ENCODE data around the gene RHOC. TPM values are rescaled to one million over a fixed set of nuclear protein-coding genes. Genes with fewer than 3 reads are reported as not detected.
A peak's percentile ranks its signal among the peaks of the same experiment; 100 is the strongest.

Gene RHOC
- total RNA-seq, 1 donor from 2014 or later, result 69.5 TPM

DNA sequence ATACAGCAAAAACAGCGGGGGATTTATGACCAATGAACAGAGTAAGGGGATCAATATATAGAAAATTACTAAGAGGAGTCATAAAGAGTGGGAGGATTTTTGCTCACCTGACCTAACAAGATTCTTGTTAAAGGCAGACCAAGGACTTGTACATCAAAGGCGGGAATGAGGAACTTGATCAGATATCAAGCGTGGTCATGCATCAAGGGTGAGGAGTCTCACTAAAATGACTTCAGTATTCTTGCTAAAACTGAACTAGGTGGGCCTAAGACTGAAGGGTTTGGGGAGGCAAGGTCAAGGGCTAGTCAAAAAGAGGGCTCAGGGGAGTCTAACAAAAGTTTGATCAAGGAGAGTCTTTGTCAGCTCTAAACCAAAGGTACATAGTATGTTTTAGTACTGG, 30.4 kb downstream of the RHOC start:
- no peak for ATAC-seq

DNA sequence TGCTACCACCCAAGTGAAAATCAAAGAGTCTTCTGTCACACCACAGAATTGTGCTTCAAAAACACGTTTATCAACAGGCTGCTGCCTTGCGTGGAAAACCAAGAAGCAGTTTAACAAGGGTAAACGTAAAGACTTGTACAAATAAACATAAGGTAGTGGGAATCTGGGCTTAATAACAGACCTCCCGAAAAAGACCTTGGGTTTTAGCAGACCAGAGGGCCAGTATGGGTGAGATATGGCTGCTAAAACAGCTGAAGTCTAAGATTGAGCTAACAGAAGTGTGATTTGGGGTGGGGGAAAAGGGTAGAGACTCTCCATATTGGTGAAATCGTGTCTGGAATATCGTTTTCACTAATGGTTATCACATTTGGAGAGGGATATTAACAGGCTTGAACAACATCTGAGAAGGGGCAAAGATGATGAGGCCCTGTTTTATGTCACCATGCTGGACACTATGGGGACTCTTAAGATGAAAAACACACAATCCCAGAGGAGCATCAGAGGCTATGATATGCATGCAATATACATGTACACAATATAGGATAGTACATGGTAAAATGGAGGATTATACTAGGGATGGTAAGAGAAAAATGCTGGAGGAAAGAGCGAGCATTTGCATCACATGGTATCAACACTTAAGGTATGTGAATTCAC, 31.1 kb downstream of the RHOC start:
- ATAC-seq, result no peak

DNA sequence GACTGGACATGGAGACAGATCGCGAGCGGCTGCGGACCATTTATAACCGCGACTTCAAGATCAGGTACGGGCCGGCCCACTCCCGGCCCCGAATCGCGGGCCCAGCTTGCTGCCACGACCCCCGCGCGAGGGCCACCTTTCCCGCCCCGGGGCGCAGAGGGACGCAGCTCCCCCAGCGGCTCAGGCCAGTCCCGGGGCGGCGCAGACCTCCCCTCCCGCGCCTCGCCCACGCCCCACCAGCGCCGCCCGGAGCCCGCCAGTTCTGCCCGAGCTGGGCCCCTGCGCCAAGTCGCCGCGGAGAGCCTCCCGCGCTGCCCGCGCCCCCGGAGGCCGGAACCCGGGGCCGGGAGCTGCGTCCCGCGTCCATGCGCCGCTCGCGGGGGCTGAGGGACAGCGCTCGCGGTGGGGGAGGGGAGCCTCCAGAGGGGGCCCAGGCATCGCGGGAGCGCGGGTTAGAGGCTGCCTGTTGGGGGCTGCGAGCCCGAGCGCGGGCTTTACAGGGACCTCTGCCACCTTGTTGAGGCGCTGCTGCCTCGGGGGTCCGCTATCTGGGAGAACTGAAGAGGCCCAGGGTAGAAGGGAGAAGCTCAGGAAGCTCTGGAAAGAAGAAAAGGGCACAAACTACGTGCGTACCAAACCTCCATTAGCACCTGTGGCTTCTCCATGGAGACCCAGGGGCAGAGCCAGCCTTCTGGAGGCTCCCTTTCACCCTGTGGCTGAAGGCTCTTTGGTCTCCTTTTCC, 31.8 kb downstream of the RHOC start:
- ATAC-seq, result peak; percentile 59

DNA sequence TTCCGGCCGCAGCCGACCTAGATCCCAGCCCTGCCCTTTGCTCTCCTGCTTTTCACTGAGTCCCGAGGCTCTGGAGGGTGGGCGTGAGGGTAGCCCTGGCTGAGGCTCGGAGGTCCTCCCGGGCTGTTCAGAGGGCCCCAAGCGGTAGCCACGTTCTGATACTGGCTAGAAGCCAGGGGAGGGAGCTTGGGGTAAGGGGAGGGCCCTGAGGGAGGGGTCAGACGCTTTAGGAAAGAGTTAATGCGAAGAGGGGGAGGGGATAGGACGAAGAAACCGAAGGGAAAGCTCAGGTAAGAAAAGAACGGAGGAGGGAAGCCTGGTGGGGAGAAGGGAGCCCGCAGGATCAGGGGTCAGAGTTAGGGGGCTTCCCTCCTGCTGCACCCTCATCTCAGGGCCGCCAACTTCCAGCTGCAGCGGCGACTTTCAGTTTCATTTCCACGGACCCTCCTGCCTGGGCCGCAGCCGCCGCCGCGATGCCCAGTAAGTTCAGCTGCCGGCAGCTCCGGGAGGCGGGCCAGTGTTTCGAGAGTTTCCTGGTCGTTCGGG, 32.4 kb downstream of the RHOC start, which contains the start of gene MOV10:
Gene MOV10, plus strand, starts transcription at position 220 of the 546 bp plus-strand sequence. Its CDS starts 254 bp downstream, at position 474.
- peak; percentile 68 for ATAC-seq

DNA sequence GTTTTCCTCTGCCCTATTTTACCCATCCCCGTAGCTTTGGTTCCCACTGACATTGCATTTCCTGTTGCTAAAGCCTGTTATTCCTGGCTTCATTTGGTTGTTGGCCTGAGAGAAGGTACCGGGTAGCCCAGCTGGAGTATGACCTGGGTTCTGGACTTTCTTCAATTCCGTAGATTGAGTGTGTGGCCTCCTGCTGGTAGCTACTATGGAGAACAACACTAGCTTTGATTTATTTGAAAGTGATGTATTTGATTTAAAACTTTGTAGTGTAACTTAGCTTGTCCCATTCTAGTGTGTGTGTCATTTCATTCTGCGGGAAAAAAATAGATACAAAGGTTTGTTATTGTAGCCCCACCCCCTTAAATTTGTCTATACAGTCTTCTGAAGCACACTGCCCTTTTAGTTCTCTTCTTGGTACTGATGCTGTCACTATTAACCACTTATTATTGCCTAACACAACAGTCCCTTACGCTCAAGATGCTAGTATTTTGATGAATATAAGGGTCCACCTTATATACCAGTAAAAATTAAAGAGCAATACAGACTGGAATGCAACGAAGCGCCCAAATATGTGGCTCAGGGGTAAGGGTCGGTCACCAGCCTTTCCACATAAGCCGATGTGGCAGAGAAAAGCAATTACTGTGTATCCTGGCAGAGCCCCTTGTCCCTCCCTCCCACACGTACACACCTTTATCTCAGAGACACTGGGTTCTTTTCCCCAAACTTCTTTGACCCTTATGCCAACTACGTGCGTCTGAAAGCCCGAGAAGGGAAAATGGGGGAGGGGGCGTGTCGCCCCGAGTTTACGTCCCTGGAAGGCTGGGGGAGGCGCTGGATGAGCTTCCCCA, 33.1 kb downstream of the RHOC start:
- ATAC-seq, result peak; percentile 36

DNA sequence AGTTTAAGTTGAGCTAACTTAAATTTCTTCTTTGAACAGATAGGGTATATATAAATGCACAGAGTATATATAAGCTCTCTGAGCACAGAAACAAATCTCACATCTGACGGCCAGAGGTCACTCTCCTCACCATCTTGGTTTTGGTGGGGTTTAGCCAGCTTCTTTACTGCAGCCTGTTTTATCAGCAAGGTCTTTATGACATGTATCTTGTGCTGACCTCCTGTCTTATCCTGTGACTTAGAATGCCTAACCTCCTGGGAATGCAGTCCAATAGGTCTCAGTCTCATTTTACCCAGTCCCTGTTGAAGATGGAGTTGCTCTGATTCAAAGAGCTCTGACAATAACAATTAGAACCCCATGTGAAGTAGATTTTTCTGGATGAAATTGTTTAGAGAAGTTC, 34.1 kb downstream of the RHOC start:
- ATAC-seq, result no peak

DNA sequence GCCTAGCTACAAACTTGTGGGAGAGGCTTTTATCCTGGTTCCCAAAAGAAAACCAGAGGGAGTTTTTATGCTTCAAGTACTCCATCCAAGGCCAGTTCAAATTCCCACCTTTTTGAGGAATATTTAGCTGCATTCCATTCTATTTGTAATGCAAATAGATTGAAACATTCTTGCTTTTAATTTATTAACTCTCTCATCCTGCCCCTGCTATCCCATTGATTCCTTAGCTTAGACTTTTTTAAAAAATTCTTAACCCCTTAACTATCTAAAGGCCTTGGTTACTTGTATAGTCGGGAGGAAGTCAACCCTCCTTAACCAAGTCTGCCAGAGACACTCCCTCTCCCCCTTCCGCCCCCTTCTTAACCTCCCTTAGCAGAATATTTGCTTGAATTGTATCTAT, 34.9 kb downstream of the RHOC start:
- ATAC-seq, result no peak

DNA sequence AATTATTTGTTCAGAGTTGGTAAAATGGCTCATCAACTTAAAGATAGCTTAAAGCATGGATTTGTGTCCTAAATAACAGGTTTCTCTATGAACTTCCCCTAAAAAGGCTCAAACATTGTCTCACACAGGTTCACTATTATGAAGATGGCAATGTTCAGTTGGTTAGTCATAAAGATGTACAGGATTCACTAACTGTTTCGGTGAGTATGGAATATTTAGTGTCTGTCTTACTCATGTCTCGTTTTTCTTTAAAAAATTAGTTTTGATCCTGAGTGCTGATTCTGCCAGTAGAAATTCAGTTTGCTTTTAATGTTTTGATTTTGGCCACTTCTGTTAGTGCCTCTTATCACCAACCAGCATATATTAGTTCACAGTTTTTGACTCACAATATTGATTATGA, 40.0 kb downstream of the RHOC start:
- ATAC-seq, result no peak

DNA sequence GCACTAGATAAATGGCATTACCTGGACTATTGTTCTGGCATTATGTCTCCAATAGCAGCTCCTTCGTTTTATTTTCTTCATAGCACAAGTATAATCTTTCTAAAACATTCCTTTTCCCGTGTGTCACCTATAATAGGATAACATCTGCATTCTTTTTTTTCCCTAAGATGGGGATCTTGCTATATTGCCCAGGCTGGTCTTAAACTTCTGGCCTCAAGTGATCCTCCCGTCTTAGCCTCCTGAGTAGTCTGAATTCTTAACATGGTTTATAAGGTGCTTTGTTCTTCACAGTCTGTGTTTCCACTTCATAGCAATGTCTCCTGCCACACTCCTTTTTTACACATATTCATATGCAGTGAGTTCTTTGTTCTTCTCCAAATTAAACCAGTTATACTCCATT, 41.1 kb downstream of the RHOC start:
- no peak for ATAC-seq

DNA sequence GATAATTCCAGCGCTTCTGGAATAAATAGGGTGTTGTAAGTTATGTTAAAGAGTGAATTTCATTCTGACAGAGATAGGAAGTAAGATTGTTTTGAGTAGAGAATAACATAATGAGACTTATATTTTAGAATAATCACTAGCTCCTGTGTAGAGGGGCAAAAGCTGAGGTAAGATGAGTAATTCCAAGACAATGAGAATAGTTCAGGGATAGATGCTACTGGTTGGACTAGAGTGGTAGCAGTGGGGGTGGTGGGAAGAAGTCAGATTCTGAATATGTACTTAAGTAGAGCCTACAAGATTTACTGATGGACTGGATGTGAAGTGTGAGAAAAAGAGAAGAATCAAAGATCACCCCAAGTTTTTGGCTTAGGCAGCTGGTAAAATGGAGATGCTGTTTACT, 55.7 kb downstream of the RHOC start:
- no peak for ATAC-seq

Other genes starting within 250 kb of the RHOC start
- gene WNT2B, start 198.2 kb downstream of the RHOC start, total RNA-seq, result 4.4 TPM
- gene ST7L, start 88.0 kb downstream of the RHOC start, total RNA-seq, result 13.1 TPM
- 142 TPM for gene CAPZA1, start 87.3 kb downstream of the RHOC start, total RNA-seq
- gene MOV10, start 32.5 kb downstream of the RHOC start, total RNA-seq, result 50.2 TPM
- gene PPM1J, start 8.2 kb upstream of the RHOC start, total RNA-seq, result 2.1 TPM
- gene SLC16A1, start 249.1 kb upstream of the RHOC start, total RNA-seq, result 54.8 TPM

Measured in esophagus mucosa (tissue), 1 donor.